BLaER1 (cell line): ENCODE data around the gene HERPUD1.
"Not testable (repeated sequence)": the region's sequence is repeated elsewhere in the genome, so short reads cannot be mapped to it uniquely, and the experiment has no call there.

Source experiments
- H3K27ac ChIP-seq: shearing (Covaris generic); formaldehyde crosslinking; 2 replicates; pipeline ENCODE4 v1.8.1; 2022
- H3K27me3 ChIP-seq: shearing (Covaris generic); formaldehyde crosslinking; 2 replicates; pipeline ENCODE4 v1.8.1; 2022
- H3K36me3 ChIP-seq: shearing (Covaris generic); formaldehyde crosslinking; 2 replicates; pipeline ENCODE4 v1.8.1; 2022
- H3K4me1 ChIP-seq: shearing (Covaris generic); formaldehyde crosslinking; 2 replicates; pipeline ENCODE4 v1.8.1; 2022
- H3K4me2 ChIP-seq: shearing (Covaris generic); formaldehyde crosslinking; 2 replicates; pipeline ENCODE4 v1.8.1; 2022
- H3K4me3 ChIP-seq: shearing (Covaris generic); formaldehyde crosslinking; 2 replicates; pipeline ENCODE4 v1.8.1; 2022
- H3K9ac ChIP-seq: shearing (Covaris generic); formaldehyde crosslinking; 2 replicates; pipeline ENCODE4 v1.8.1; 2022
- H3K9me3 ChIP-seq: shearing (Covaris generic); formaldehyde crosslinking; 2 replicates; pipeline ENCODE4 v1.8.1; 2022
- H4K20me1 ChIP-seq: shearing (Covaris generic); formaldehyde crosslinking; 2 replicates; pipeline ENCODE4 v1.8.1; 2022
- Cebpa-rat ChIP-seq: shearing (Covaris generic); IDR thresholded peaks from 2 replicates; pipeline ENCODE4 v1.8.1; 2022

Gene HERPUD1

GRCh38 chr16:56990407-56991286, 58.7 kb downstream of the HERPUD1 start:
- H3K4me3 ChIP-seq, result peak overlapping the region; percentile 83
- peak overlapping the region; percentile 89 for H3K4me2 ChIP-seq
- H3K9ac ChIP-seq, result peak overlapping the region; percentile 87; the same call in 1 of the 2 replicates
- H3K27me3 ChIP-seq, result no peaks in the 10 kb centered on the region
- no peak overlapping the region; the same call in 1 of the 2 replicates for H3K27ac ChIP-seq
- peaks cover 14% of the 10 kb centered on the region; the same call in 1 of the 2 replicates for H4K20me1 ChIP-seq
- H3K36me3 ChIP-seq, result no peaks in the 10 kb centered on the region
- no peak for TF ChIP-seq Cebpa-rat
- no peaks in the 10 kb centered on the region for H3K9me3 ChIP-seq
- H3K4me1 ChIP-seq, result peaks cover 85% of the 10 kb centered on the region

- Histone ChIP-seq H3K4me1 (peaks cover 74% of the 10 kb centered on the region), H4K20me1 (peaks cover 14% of the 10 kb centered on the region; the same call in 1 of the 2 replicates)
- not testable (repeated sequence) for H3K9ac ChIP-seq, H3K27me3 ChIP-seq, H3K9me3 ChIP-seq, H3K36me3 ChIP-seq, H3K4me3 ChIP-seq, H3K27ac ChIP-seq, H3K4me2 ChIP-seq
These were observed 60.5 kb downstream of the HERPUD1 start for GRCh38 chr16:56992431-56992830.

GRCh38 chr16:56993204-56993603, 61.3 kb downstream of the HERPUD1 start:
- Histone ChIP-seq H3K4me3 (no peak overlapping the region), H3K9ac (no peak overlapping the region), H3K27ac (no peak overlapping the region), H3K4me2 (no peak overlapping the region), H3K36me3 (no peaks in the 10 kb centered on the region), H3K9me3 (no peaks in the 10 kb centered on the region), H3K4me1 (peaks cover 66% of the 10 kb centered on the region), H4K20me1 (peaks cover 14% of the 10 kb centered on the region; the same call in 1 of the 2 replicates), H3K27me3 (no peaks in the 10 kb centered on the region)
- TF ChIP-seq Cebpa-rat, result no peak

GRCh38 chr16:56994311-56994710, 62.4 kb downstream of the HERPUD1 start:
- Histone ChIP-seq H3K9ac (no peak overlapping the region), H3K4me2 (peak overlapping the region; percentile 48), H3K4me3 (no peak overlapping the region), H3K9me3 (no peaks in the 10 kb centered on the region), H3K27ac (no peak overlapping the region), H3K27me3 (no peaks in the 10 kb centered on the region), H3K4me1 (peaks cover 66% of the 10 kb centered on the region), H4K20me1 (peaks cover 14% of the 10 kb centered on the region; the same call in 1 of the 2 replicates), H3K36me3 (no peaks in the 10 kb centered on the region)
- TF ChIP-seq Cebpa-rat, result no peak
